ENCODE measurements around the gene SFXN5. TPM values are rescaled to one million over a fixed set of nuclear protein-coding genes. Genes with fewer than 3 reads are reported as not detected.

SFXN5 gene
- total RNA-seq, 1 donor from 2014 or later, result 20.2 TPM

DNA sequence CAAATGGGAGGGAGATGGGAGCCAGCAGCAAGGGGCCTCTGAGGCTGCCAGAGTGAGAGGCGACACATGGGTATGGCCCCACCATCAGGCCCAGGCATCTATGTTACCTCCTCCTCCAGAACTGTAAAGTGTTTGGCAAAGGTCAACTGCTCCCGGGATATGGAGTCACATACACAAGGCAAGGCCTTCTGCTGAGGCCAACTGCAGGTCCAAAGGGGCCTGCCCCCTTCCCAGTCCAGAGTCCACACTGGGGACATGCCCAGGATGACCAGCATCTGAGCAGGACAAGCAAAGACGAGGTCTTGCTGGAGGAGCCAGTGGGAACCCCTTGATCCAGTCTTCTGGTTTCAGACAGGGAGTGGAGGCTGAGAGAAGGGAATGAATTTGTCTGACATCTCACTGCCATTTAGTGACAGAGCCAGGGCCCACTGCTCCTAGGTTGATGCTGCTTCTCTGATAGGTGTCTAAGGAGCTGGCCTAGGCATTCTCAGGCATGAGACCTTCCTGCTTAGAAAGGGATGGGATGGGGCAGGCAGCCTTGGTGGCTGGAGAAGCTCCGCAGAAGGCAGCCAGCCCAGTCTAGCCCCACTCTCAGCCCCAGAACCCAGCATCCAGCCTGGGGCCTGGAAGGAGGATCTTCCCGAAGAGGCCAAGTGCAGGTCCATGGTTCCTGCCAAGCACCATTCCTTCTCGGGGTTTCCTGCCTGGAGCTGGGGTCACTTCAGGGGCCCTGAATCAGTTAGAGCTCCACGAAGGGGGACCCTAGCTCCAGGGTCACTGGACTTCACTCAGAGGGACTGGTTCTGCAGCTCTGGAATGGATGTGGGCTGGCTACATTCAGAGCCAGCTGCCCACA, 127.7 kb downstream of the SFXN5 start:
- DNase-seq (ENCODE audit: low spot score in 2 of 2, unreplicated experiment in 2 of 2), result no peak
- H3K9me3 Mint-ChIP-seq, result no peaks in the 10 kb centered on the region
- H3K27me3 Mint-ChIP-seq (ENCODE audit: low read depth), result peaks cover under 1% of the 10 kb centered on the region
- TF ChIP-seq, protein P1, sequence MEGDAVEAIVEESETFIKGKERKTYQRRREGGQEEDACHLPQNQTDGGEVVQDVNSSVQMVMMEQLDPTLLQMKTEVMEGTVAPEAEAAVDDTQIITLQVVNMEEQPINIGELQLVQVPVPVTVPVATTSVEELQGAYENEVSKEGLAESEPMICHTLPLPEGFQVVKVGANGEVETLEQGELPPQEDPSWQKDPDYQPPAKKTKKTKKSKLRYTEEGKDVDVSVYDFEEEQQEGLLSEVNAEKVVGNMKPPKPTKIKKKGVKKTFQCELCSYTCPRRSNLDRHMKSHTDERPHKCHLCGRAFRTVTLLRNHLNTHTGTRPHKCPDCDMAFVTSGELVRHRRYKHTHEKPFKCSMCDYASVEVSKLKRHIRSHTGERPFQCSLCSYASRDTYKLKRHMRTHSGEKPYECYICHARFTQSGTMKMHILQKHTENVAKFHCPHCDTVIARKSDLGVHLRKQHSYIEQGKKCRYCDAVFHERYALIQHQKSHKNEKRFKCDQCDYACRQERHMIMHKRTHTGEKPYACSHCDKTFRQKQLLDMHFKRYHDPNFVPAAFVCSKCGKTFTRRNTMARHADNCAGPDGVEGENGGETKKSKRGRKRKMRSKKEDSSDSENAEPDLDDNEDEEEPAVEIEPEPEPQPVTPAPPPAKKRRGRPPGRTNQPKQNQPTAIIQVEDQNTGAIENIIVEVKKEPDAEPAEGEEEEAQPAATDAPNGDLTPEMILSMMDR (IDR thresholded peaks at IDR 0.05; ENCODE audit: unreplicated experiment), result no peak
- no peak overlapping the region for H3K27ac Mint-ChIP-seq
- no peak overlapping the region for H3K4me3 Mint-ChIP-seq
- H3K4me1 Mint-ChIP-seq, result peaks cover 9% of the 10 kb centered on the region
- no peaks in the 10 kb centered on the region for H3K36me3 Mint-ChIP-seq

DNA sequence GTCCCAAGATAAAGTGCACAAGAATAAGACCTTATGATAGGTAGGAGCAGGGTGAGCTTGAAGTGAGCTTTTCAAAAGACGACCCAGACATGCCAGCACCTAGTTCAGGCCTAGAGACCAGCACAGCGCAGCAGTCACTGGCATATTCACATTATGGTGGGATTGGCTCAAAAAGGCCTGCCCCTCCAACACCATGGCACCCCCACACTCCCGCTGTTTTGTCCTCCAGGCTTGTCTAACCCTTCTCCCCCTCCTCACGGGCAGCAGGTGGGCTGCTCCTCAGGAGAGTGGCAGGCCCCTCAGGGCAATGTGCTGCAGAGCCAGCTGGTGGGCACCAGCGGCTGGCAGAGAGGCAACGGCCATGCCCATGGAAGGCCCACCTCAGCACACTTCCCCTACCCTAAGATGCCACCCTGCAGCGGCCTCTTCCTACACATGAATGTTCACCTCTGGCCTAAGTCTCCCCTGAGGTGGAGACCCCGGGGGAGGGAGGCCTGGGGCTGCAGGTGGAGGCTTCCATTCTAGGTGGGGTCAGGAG, 128.6 kb downstream of the SFXN5 start:
- Mint-ChIP-seq H3K27me3 (ENCODE audit: low read depth) (peaks cover 1% of the 10 kb centered on the region), H3K36me3 (no peaks in the 10 kb centered on the region), H3K4me3 (no peak overlapping the region), H3K9me3 (no peaks in the 10 kb centered on the region), H3K4me1 (peaks cover 9% of the 10 kb centered on the region), H3K27ac (no peak overlapping the region)
- TF ChIP-seq, protein P1 (IDR thresholded peaks at IDR 0.05; ENCODE audit: unreplicated experiment), result no peak
- no peak for DNase-seq (ENCODE audit: low spot score in 2 of 2, unreplicated experiment in 2 of 2)

- TF ChIP-seq, protein P1 (IDR thresholded peaks at IDR 0.05; ENCODE audit: unreplicated experiment), result no peak
- Mint-ChIP-seq H3K4me3 (no peak overlapping the region), H3K27ac (no peak overlapping the region), H3K9me3 (no peaks in the 10 kb centered on the region), H3K27me3 (ENCODE audit: low read depth) (peaks cover 1% of the 10 kb centered on the region), H3K36me3 (no peaks in the 10 kb centered on the region), H3K4me1 (peaks cover 9% of the 10 kb centered on the region)
- DNase-seq (ENCODE audit: low spot score in 2 of 2, unreplicated experiment in 2 of 2), result no peak
Measured at GRCh38 chr2:72942293-72942692, 129.2 kb downstream of the SFXN5 start.

DNA sequence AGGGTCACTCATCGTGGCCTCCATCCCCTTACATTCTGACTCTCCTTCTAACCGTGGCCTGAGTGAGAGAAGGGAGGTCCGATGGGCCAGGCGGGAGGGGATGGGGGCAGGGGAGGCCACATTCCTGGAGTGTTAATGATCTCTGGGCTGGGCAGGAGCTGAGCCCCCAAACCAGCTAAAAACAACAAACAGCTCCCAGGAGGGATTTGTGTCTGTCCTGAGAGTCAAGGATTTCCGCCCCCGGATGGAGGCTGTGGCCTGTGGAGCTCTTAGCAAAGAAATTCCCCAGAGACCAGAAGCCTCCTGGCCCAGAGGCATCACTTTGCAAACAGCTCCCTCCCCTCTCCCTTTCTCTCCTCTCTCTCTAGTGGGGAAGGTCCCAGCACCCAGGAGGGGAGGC, 130.7 kb downstream of the SFXN5 start:
- TF ChIP-seq, protein P1 (IDR thresholded peaks at IDR 0.05; ENCODE audit: unreplicated experiment), result no peak
- no peak for DNase-seq (ENCODE audit: low spot score in 2 of 2, unreplicated experiment in 2 of 2)
- peaks cover 12% of the 10 kb centered on the region for H3K4me1 Mint-ChIP-seq
- H3K27ac Mint-ChIP-seq, result no peak overlapping the region
- H3K36me3 Mint-ChIP-seq, result no peaks in the 10 kb centered on the region
- peaks cover 5% of the 10 kb centered on the region for H3K27me3 Mint-ChIP-seq (ENCODE audit: low read depth)
- H3K9me3 Mint-ChIP-seq, result no peaks in the 10 kb centered on the region
- no peak overlapping the region for H3K4me3 Mint-ChIP-seq

GRCh38 chr2:72940361-72940760, 131.2 kb downstream of the SFXN5 start:
- no peaks in the 10 kb centered on the region for H3K9me3 Mint-ChIP-seq
- H3K4me1 Mint-ChIP-seq, result peaks cover 12% of the 10 kb centered on the region
- no peak for DNase-seq (ENCODE audit: low spot score in 2 of 2, unreplicated experiment in 2 of 2)
- H3K4me3 Mint-ChIP-seq, result no peak overlapping the region
- peaks cover 9% of the 10 kb centered on the region for H3K27me3 Mint-ChIP-seq (ENCODE audit: low read depth)
- TF ChIP-seq, protein P1 (IDR thresholded peaks at IDR 0.05; ENCODE audit: unreplicated experiment), result no peak
- H3K27ac Mint-ChIP-seq, result no peak overlapping the region
- no peaks in the 10 kb centered on the region for H3K36me3 Mint-ChIP-seq
